Endothelial cell of umbilical vein (primary cell): ENCODE results near the gene NKG7.

Source experiments
- EZH2 ChIP-seq: IDR thresholded peaks from 2 replicates; pipeline ENCODE4 v1.6.1; 2012; ENCODE audit warnings: borderline replicate concordance, low read depth, mild to moderate bottlenecking, moderate library complexity, low read length, inconsistent platforms; ENCODE audit not compliant: severe bottlenecking
- FOS ChIP-seq: IDR thresholded peaks from 2 replicates; pipeline ENCODE4 v1.6.1; 2011; ENCODE audit warnings: mild to moderate bottlenecking, low read length, moderate library complexity, borderline replicate concordance; ENCODE audit not compliant: insufficient read depth
- POLR2A ChIP-seq: IDR thresholded peaks from 2 replicates; pipeline ENCODE4 v1.6.1; 2012; ENCODE audit warnings: low read depth, mild to moderate bottlenecking, control low read depth, low read length
- TF ChIP-seq, protein P1 (sequence below), 2 donors: IDR thresholded peaks; 1 replicate in 1 of 2; 2 replicates in 1 of 2; pipeline ENCODE4 v1.5.1; 2011; ENCODE audit warnings: low read length in 2 of 2, mild to moderate bottlenecking in 2 of 2, moderate library complexity in 2 of 2, control low read depth in 1 of 2, inconsistent platforms in 1 of 2, low read depth in 1 of 2; ENCODE audit not compliant: insufficient read depth in 1 of 2; ENCODE audit errors: extremely low read depth in 1 of 2

DNA sequence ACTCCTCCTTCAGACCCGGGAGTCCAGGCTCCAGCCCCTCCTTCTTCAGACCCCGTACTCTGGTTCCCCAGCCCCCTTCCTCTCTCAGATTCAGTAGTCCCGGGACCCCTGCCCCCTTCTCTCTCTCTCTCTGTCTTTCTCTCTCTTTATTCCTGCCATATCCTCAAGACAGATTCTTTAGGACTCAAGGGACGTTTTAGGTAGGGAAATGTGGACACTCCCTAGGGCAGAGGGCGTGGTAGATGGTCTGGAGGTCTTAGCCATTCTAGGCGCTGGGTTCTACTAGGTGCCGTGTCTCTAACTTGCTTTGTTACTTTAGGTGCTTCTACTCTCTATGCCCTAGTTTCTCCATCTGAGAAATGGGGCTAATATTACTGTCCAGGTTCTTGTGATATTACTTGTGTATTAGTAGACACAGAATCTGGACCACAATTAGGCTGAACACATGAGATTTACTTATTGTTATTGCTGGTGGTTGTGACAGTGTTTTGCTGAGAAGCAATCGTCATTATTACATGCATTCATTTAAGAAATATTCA is 18.7 kb upstream of the NKG7 start:
- TF ChIP-seq POLR2A, result no peak
- TF ChIP-seq, protein P1, sequence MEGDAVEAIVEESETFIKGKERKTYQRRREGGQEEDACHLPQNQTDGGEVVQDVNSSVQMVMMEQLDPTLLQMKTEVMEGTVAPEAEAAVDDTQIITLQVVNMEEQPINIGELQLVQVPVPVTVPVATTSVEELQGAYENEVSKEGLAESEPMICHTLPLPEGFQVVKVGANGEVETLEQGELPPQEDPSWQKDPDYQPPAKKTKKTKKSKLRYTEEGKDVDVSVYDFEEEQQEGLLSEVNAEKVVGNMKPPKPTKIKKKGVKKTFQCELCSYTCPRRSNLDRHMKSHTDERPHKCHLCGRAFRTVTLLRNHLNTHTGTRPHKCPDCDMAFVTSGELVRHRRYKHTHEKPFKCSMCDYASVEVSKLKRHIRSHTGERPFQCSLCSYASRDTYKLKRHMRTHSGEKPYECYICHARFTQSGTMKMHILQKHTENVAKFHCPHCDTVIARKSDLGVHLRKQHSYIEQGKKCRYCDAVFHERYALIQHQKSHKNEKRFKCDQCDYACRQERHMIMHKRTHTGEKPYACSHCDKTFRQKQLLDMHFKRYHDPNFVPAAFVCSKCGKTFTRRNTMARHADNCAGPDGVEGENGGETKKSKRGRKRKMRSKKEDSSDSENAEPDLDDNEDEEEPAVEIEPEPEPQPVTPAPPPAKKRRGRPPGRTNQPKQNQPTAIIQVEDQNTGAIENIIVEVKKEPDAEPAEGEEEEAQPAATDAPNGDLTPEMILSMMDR (IDR thresholded peaks at IDR 0.05; ENCODE audit: extremely low read depth in 1 of 2, insufficient read depth in 1 of 2, low read depth in 1 of 2, low read length in 2 of 2), result no peak
- no peak for TF ChIP-seq EZH2
- no peak for TF ChIP-seq FOS
